ENCODE data around the gene HSPB6.

HSPB6 gene

GRCh38 chr19:35792888-35793287 is 36.1 kb upstream of the HSPB6 start:
- no peak overlapping the region for H3K18ac ChIP-seq (ENCODE audit: low read length)
- no peak overlapping the region for H3K4ac ChIP-seq (ENCODE audit: low read length)
- no CpG with 5 or more reads among the region's 8 CpGs for WGBS, 2 donors (ENCODE audit: extremely low coverage in 2 of 2, insufficient read length in 2 of 2, insufficient replicate concordance in 1 of 2)

GRCh38 chr19:35792312-35792711 is 35.5 kb upstream of the HSPB6 start:
- H3K14ac ChIP-seq (ENCODE audit: low read length), result no peak overlapping the region
- peak overlapping the region; percentile 71 for H3K18ac ChIP-seq (ENCODE audit: low read length)
- peaks cover 7 to 27% (median 15%) of the 10 kb centered on the region in 3 experiments for H3K27me3 ChIP-seq (ENCODE audit: control insufficient read depth in 3 of 3, insufficient read depth in 3 of 3, low read depth in 1 of 3, low read length in 3 of 3)
- peak overlapping the region; percentile 43 for H3K23ac ChIP-seq (ENCODE audit: low read depth, low read length, poor library complexity)
- H2AFZ ChIP-seq (ENCODE audit: low read length), result no peak overlapping the region
- H2BK120ac ChIP-seq (ENCODE audit: low read depth, low read length), result no peak overlapping the region
- H3K4me3 ChIP-seq (ENCODE audit: low read length in 2 of 2), result no peak overlapping the region
- peaks cover 0 to 3% of the 10 kb centered on the region in 2 donors for H3K36me3 ChIP-seq (replicated peaks in 1 of 2; ENCODE audit: control insufficient read depth in 2 of 2, insufficient read depth in 2 of 2, low read length in 2 of 2)
- H3K79me1 ChIP-seq (ENCODE audit: low read depth, low read length), result peaks cover 5% of the 10 kb centered on the region
- H3K9ac ChIP-seq (ENCODE audit: low read depth, low read length, poor library complexity), result peak overlapping the region; percentile 21
- H2BK15ac ChIP-seq (ENCODE audit: low read length), result no peak overlapping the region
- H4K8ac ChIP-seq (ENCODE audit: low read depth, low read length), result no peak overlapping the region
- peak overlapping the region; percentile 73 for H2BK12ac ChIP-seq (ENCODE audit: low read length)
- H3K9me3 ChIP-seq (replicated peaks in 1 of 2; ENCODE audit: control insufficient read depth in 2 of 2, insufficient read depth in 1 of 2, low read depth in 1 of 2, low read length in 2 of 2), result no peaks in the 10 kb centered on the region
- DNase-seq (ENCODE audit: low spot score), result no peak
- no peak overlapping the region for H3K27ac ChIP-seq (replicated peaks; ENCODE audit: low read length)
- H3K4ac ChIP-seq (ENCODE audit: low read length), result no peak overlapping the region
- no peak overlapping the region for H4K91ac ChIP-seq (ENCODE audit: low read depth, low read length, poor library complexity)
- peaks cover 0 to 4% of the 10 kb centered on the region in 2 donors for H3K4me1 ChIP-seq (ENCODE audit: control insufficient read depth in 2 of 2, insufficient read depth in 1 of 2, low read depth in 1 of 2, low read length in 2 of 2)
- no peak overlapping the region for H2BK5ac ChIP-seq (ENCODE audit: low read length)
- H2AK5ac ChIP-seq (ENCODE audit: low read depth, low read length), result peak overlapping the region; percentile 81
- no peak overlapping the region for H3K4me2 ChIP-seq (ENCODE audit: insufficient read depth, low read length, poor library complexity, severe bottlenecking)
- no CpG with 5 or more reads among the region's 15 CpGs for WGBS, 2 donors (ENCODE audit: extremely low coverage in 2 of 2, insufficient read length in 2 of 2, insufficient replicate concordance in 1 of 2)

More at GRCh38 chr19:35792888-35793287, 36.1 kb upstream of the HSPB6 start:
- Histone ChIP-seq H2AFZ (ENCODE audit: low read length) (no peak overlapping the region), H2BK12ac (ENCODE audit: low read length) (no peak overlapping the region), H2BK120ac (ENCODE audit: low read depth, low read length) (no peak overlapping the region), H3K4me3 (ENCODE audit: low read length in 2 of 2) (no peak overlapping the region), H3K36me3 (replicated peaks in 1 of 2; ENCODE audit: control insufficient read depth in 2 of 2, insufficient read depth in 2 of 2, low read length in 2 of 2) (no peaks in the 10 kb centered on the region), H3K14ac (ENCODE audit: low read length) (no peak overlapping the region), H2BK15ac (ENCODE audit: low read length) (peak overlapping the region; percentile 30), H3K9ac (ENCODE audit: low read depth, low read length, poor library complexity) (no peak overlapping the region), H3K79me1 (ENCODE audit: low read depth, low read length) (peaks cover 5% of the 10 kb centered on the region), H4K8ac (ENCODE audit: low read depth, low read length) (no peak overlapping the region), H2AK5ac (ENCODE audit: low read depth, low read length) (no peak overlapping the region), H3K27ac (replicated peaks; ENCODE audit: low read length) (no peak overlapping the region), H3K9me3 (replicated peaks in 1 of 2; ENCODE audit: control insufficient read depth in 2 of 2, insufficient read depth in 1 of 2, low read depth in 1 of 2, low read length in 2 of 2) (no peaks in the 10 kb centered on the region), H3K4me2 (ENCODE audit: insufficient read depth, low read length, poor library complexity, severe bottlenecking) (no peak overlapping the region), H3K4me1 (ENCODE audit: control insufficient read depth in 2 of 2, insufficient read depth in 1 of 2, low read depth in 1 of 2, low read length in 2 of 2) (peaks cover 3 to 8% of the 10 kb centered on the region in 2 donors), H4K91ac (ENCODE audit: low read depth, low read length, poor library complexity) (no peak overlapping the region), H2BK5ac (ENCODE audit: low read length) (no peak overlapping the region), H3K23ac (ENCODE audit: low read depth, low read length, poor library complexity) (no peak overlapping the region), H3K27me3 (ENCODE audit: control insufficient read depth in 3 of 3, insufficient read depth in 3 of 3, low read depth in 1 of 3, low read length in 3 of 3) (peaks cover 9 to 32% (median 20%) of the 10 kb centered on the region in 3 experiments)
- no peak for DNase-seq (ENCODE audit: low spot score)

- Histone ChIP-seq H4K8ac (ENCODE audit: low read depth, low read length) (no peak overlapping the region), H3K23ac (ENCODE audit: low read depth, low read length, poor library complexity) (peak overlapping the region; percentile 43), H3K36me3 (replicated peaks in 1 of 2; ENCODE audit: control insufficient read depth in 2 of 2, insufficient read depth in 2 of 2, low read length in 2 of 2) (peaks cover 0 to 8% of the 10 kb centered on the region in 2 donors), H3K27me3 (ENCODE audit: control insufficient read depth in 3 of 3, insufficient read depth in 3 of 3, low read depth in 1 of 3, low read length in 3 of 3) (peaks cover 3 to 22% (median 10%) of the 10 kb centered on the region in 3 experiments), H3K9ac (ENCODE audit: low read depth, low read length, poor library complexity) (peak overlapping the region; percentile 21), H3K9me3 (replicated peaks in 1 of 2; ENCODE audit: control insufficient read depth in 2 of 2, insufficient read depth in 1 of 2, low read depth in 1 of 2, low read length in 2 of 2) (no peaks in the 10 kb centered on the region), H3K4me2 (ENCODE audit: insufficient read depth, low read length, poor library complexity, severe bottlenecking) (no peak overlapping the region), H2BK5ac (ENCODE audit: low read length) (peak overlapping the region; percentile 10), H2AFZ (ENCODE audit: low read length) (no peak overlapping the region), H3K4ac (ENCODE audit: low read length) (no peak overlapping the region), H3K4me3 (ENCODE audit: low read length in 2 of 2) (no peak overlapping the region), H4K91ac (ENCODE audit: low read depth, low read length, poor library complexity) (no peak overlapping the region), H3K27ac (replicated peaks; ENCODE audit: low read length) (no peak overlapping the region), H3K4me1 (ENCODE audit: control insufficient read depth in 2 of 2, insufficient read depth in 1 of 2, low read depth in 1 of 2, low read length in 2 of 2) (peaks cover 0 to under 1% of the 10 kb centered on the region in 2 donors), H2BK120ac (ENCODE audit: low read depth, low read length) (no peak overlapping the region), H2AK5ac (ENCODE audit: low read depth, low read length) (peak overlapping the region; percentile 96), H3K14ac (ENCODE audit: low read length) (no peak overlapping the region), H2BK12ac (ENCODE audit: low read length) (no peak overlapping the region), H3K18ac (ENCODE audit: low read length) (peak overlapping the region; percentile 80), H2BK15ac (ENCODE audit: low read length) (no peak overlapping the region), H3K79me1 (ENCODE audit: low read depth, low read length) (peaks cover 1% of the 10 kb centered on the region)
- no CpG with 5 or more reads among the region's 9 CpGs for WGBS, 2 donors (ENCODE audit: extremely low coverage in 2 of 2, insufficient read length in 2 of 2, insufficient replicate concordance in 1 of 2)
- no peak for DNase-seq (ENCODE audit: low spot score)
Measured at GRCh38 chr19:35791814-35792279, 35.0 kb upstream of the HSPB6 start.

- Histone ChIP-seq H3K23ac (ENCODE audit: low read depth, low read length, poor library complexity) (peak overlapping the region; percentile 89), H3K9me3 (replicated peaks in 1 of 2; ENCODE audit: control insufficient read depth in 2 of 2, insufficient read depth in 1 of 2, low read depth in 1 of 2, low read length in 2 of 2) (no peaks in the 10 kb centered on the region), H3K79me1 (ENCODE audit: low read depth, low read length) (peaks cover 1% of the 10 kb centered on the region), H3K4ac (ENCODE audit: low read length) (no peak overlapping the region), H3K4me1 (ENCODE audit: control insufficient read depth in 2 of 2, insufficient read depth in 1 of 2, low read depth in 1 of 2, low read length in 2 of 2) (no peaks in the 10 kb centered on the region), H3K36me3 (replicated peaks in 1 of 2; ENCODE audit: control insufficient read depth in 2 of 2, insufficient read depth in 2 of 2, low read length in 2 of 2) (peaks cover 2 to 13% of the 10 kb centered on the region in 2 donors), H2BK15ac (ENCODE audit: low read length) (no peak overlapping the region), H3K4me3 (ENCODE audit: low read length in 2 of 2) (peak overlapping the region in 1 of 2 donors; percentile 35), H3K18ac (ENCODE audit: low read length) (peak overlapping the region; percentile 70), H2BK12ac (ENCODE audit: low read length) (peak overlapping the region; percentile 73), H2BK120ac (ENCODE audit: low read depth, low read length) (no peak overlapping the region), H3K27ac (replicated peaks; ENCODE audit: low read length) (no peak overlapping the region), H2AFZ (ENCODE audit: low read length) (no peak overlapping the region), H4K8ac (ENCODE audit: low read depth, low read length) (no peak overlapping the region), H3K4me2 (ENCODE audit: insufficient read depth, low read length, poor library complexity, severe bottlenecking) (no peak overlapping the region), H2AK5ac (ENCODE audit: low read depth, low read length) (peak overlapping the region; percentile 96), H3K27me3 (ENCODE audit: control insufficient read depth in 3 of 3, insufficient read depth in 3 of 3, low read depth in 1 of 3, low read length in 3 of 3) (peaks cover 0 to 16% (median 4%) of the 10 kb centered on the region in 3 experiments), H2BK5ac (ENCODE audit: low read length) (peak overlapping the region; percentile 10), H3K9ac (ENCODE audit: low read depth, low read length, poor library complexity) (peak overlapping the region; percentile 86), H4K91ac (ENCODE audit: low read depth, low read length, poor library complexity) (no peak overlapping the region), H3K14ac (ENCODE audit: low read length) (peak overlapping the region; percentile 89)
- WGBS, 2 donors (ENCODE audit: extremely low coverage in 2 of 2, insufficient read length in 2 of 2, insufficient replicate concordance in 1 of 2), result no CpG with 5 or more reads among the region's 20 CpGs
- DNase-seq (ENCODE audit: low spot score), result no peak
Measured at GRCh38 chr19:35790981-35791813, 34.4 kb upstream of the HSPB6 start.

Data from neuronal stem cell (in vitro differentiated cells).